Measurements from ENCODE around the gene PRELID2. TPM values are rescaled to one million over a fixed set of nuclear protein-coding genes. Genes with fewer than 3 reads are reported as not detected.
"Not testable (repeated sequence)": the region's sequence is repeated elsewhere in the genome, so short reads cannot be mapped to it uniquely, and the experiment has no call there.

PRELID2 gene
- total RNA-seq, 1 experiment from 2014 or later: 32.1 TPM

DNA sequence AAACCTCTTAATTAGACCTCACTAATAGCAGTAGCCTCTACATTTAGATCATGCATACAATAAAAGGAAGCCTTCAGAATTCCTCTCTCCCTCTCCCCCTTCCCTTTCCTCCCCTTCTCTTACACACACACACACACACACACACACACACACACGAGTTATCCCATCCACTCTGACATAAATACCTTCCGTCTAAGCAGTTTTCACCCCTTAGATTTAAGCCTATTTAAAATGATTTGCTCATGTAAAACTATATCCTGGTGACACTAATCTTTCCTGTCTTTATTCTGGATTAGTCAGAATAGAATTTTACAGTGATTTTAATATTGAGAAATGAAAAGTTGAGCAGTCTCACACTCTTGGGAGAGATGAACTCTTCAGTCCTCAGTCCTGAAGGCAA lies 35.0 kb downstream of the PRELID2 start:
- DNase-seq (ENCODE audit: extremely low read depth, low read depth): no peak

DNA sequence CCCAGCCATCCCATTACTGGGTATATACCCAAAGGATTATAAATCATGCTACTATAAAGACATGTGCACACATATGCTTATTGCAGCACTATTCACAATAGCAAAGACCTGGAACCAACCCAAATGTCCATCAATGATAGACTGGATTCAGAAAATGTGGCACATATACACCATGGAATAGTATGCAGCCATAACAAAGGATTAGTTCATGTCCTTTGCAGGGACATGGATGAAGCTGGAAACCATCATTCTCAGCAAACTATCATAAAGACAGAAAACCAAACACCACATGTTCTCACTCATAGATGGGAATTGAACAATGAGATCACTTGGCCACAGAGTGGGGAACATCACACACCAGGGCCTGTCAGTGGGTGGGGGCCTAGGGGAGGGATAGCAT lies 36.6 kb downstream of the PRELID2 start:
- not testable (repeated sequence) for DNase-seq (ENCODE audit: extremely low read depth, low read depth)

DNA sequence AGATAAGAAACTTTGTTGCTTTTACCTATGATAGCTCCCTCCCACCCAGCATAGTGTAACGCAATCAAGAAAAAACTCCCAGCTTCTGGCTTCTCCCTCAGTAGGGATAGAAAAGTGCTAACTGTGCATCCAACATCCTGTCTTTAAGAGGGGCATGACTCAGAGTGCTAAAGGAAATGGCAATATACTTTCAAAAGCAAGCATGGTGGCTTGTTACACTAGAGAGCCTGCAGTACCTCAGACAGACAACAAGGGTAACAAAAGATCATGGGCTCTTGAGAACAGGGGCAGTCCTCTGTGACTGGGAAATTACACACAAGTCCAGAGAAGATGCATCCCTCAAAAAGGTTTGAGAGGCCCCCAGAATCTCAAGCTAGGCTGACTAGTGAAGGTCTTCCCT lies 37.8 kb downstream of the PRELID2 start:
- DNase-seq (ENCODE audit: extremely low read depth, low read depth): no peak

- DNase-seq (ENCODE audit: extremely low read depth, low read depth): no peak
Measured at GRCh38 chr5:145796318-145796717, 38.8 kb downstream of the PRELID2 start.

- no peak for DNase-seq (ENCODE audit: extremely low read depth, low read depth)
Measured at GRCh38 chr5:145793574-145793973, 41.6 kb downstream of the PRELID2 start.

GRCh38 chr5:145792840-145793239 lies 42.3 kb downstream of the PRELID2 start:
- no peak for DNase-seq (ENCODE audit: extremely low read depth, low read depth)

DNA sequence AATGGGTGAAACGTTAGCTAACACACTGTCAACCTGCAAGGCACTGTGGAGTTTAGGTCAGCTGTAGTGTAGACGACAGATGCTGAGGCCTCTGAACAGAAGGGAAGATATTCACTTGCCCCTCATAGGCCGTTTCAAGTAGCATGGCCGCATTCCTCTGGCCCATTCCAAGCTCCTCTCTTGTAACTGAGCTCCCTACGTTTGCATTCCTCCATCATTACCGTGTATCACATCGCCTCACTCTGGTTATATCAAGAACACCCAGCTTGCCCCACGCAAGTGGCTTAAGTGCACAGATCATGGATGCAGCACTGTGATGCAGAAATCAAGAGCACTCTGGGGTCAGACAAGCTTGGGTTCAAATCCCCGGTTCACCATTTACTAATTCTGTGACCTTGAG lies 43.3 kb downstream of the PRELID2 start:
- DNase-seq (ENCODE audit: extremely low read depth, low read depth): no peak

GRCh38 chr5:145787996-145788395 lies 47.1 kb downstream of the PRELID2 start:
- DNase-seq (ENCODE audit: extremely low read depth, low read depth): no peak

DNA sequence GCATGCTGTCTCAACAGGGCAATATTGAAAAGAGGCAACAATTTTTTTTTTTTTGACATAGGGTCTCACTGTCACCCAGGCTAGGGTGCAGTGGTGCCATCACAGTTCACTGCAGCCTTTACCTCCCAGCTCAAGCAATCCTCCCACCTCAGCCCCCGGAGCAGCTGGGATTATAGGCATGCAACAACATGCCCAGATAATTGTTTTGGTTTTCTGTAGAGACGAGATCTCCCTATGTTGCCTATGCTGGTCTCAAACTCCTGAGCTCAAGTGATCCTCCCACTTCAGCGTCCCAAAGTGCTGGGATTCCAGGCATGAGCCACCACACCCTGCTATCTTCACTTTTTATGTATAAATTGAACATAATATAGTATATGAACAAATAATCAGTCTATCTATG lies 47.6 kb downstream of the PRELID2 start:
- DNase-seq (ENCODE audit: extremely low read depth, low read depth): no peak

DNA sequence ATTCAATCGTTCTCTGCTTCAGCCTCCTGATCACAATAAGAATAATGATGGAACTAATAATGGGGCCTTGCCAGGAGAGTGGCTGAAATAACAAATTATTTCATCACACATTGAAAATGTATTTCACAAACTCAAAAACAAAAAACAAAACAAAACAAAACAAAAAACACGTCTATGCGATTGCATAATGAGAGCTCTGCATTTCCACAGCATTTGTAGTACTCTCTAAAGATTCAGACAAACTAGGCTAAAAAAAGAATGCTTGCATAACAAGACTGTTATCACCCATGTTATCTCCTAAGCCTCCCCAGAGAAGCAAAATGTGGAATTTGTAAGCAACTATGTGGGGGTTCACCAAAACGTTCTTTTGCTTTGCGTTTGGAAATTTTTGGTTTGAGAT lies 48.1 kb downstream of the PRELID2 start:
- no peak for DNase-seq (ENCODE audit: extremely low read depth, low read depth)

- DNase-seq (ENCODE audit: extremely low read depth, low read depth): no peak
Measured at GRCh38 chr5:145780982-145781381, 54.2 kb downstream of the PRELID2 start.

- no peak for DNase-seq (ENCODE audit: extremely low read depth, low read depth)
Measured at GRCh38 chr5:145778144-145778900, 56.8 kb downstream of the PRELID2 start.

DNA sequence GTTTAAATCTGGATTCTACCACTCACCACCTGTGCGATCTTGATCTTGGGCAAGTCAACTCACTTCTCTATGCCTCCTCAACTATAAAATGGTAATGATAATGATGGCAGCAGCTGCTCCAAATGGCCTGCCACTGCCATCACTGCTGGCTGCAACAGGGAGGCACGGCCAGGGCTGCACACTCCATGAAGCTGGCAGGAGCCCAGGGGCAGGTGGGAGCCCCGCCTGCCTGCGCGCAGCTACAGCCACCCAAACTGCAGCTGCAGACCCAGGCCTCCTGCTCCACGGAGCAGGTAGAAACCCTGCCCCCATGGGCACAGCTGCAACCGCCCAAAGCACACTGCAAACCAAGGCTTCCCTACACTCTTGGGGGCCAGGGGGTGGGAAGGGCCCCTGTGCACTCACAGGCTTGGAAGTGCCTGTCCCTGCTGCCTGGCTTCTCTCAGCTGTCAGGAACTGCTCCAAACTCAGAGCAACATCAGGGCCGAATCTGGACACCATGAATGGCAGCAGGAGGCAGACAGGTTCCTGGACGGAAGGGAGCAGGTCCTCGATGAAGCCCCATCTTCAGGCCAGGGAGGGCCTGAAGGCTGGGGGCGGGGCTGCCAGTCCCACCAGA lies 57.6 kb downstream of the PRELID2 start:
- no peak for DNase-seq (ENCODE audit: extremely low read depth, low read depth)

GRCh38 chr5:145776886-145777285 lies 58.3 kb downstream of the PRELID2 start:
- no peak for DNase-seq (ENCODE audit: extremely low read depth, low read depth)

- DNase-seq (ENCODE audit: extremely low read depth, low read depth): peak; percentile 56
Measured at GRCh38 chr5:145775893-145776444, 59.2 kb downstream of the PRELID2 start.

GRCh38 chr5:145775411-145775810 lies 59.7 kb downstream of the PRELID2 start:
- DNase-seq (ENCODE audit: extremely low read depth, low read depth): no peak

DNA sequence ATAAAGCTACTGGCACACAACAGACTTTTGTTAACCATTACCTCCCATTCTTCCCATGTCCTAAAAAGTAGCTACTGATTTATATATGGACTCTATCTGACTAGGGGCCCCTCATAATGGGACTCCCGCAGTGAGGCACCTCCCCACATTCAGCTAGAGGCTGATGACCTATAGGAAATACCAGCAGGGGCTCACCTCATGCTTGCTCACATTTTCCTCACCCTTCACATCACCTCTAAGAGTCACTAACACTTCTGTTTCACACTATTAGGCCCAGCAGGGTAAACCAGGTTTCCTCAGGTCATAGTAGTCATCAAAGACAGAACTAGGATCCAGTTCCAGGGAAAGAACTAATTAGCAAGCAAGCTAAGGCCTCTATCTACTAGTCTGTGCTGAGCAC lies 60.7 kb downstream of the PRELID2 start:
- DNase-seq (ENCODE audit: extremely low read depth, low read depth): no peak

DNA sequence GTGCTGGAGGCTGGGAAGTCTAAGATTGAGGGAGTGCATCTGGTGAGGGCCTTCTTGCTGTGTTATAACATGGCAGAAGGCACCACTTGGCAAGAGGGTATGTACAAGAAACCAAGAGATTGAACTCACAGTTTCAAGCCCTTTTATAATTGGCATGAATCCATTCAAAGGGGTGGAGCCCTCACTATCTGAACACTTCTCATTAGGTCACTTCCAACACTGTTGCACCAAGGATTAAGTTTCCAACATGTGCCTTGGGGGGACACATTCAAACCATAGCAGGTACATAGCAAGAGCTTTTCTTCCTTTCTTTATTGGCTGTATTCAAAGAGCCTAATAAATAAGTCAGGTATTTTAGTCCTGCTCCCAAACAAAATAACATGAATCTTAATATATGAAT lies 62.7 kb downstream of the PRELID2 start:
- DNase-seq (ENCODE audit: extremely low read depth, low read depth): no peak

GRCh38 chr5:145768863-145769262 lies 66.3 kb downstream of the PRELID2 start:
- no peak for DNase-seq (ENCODE audit: extremely low read depth, low read depth)

DNA sequence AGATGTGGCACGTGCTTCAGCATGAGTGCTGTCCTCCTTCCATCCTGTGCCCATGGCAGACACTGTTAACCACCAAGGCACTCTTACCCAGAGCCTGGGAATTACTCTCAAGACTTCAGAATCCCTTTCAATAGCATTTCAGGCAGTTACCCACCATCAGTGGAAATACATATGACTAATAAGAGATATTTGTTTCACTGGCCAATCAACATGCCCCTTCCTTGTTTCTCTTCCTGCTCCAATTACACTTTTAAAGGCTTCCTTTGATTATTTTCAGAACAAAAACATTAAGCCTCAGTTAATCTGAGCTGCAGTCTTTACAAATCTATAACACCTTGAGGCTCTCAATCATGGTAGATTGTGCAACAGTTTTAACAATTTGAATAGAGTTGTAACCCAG lies 70.8 kb downstream of the PRELID2 start:
- no peak for DNase-seq (ENCODE audit: extremely low read depth, low read depth)

- no peak for DNase-seq (ENCODE audit: extremely low read depth, low read depth)
Measured at GRCh38 chr5:145762833-145763232, 72.3 kb downstream of the PRELID2 start.

- DNase-seq (ENCODE audit: extremely low read depth, low read depth): no peak
Measured at GRCh38 chr5:145761254-145761653, 73.9 kb downstream of the PRELID2 start.
